Measurements from ENCODE around the gene GINS1.

- TF ChIP-seq CTCF (IDR thresholded peaks at IDR 0.05) (no peak), ZFX (IDR thresholded peaks at IDR 0.05; ENCODE audit: borderline replicate concordance) (no peak)
Observed at GRCh38 chr20:25461786-25462545, 54.5 kb downstream of the GINS1 start.

Data from 22Rv1 (cell line).